A549 (cell line): ENCODE data around the gene AKAP5.

Experiments used
- CTCF ChIP-seq: fragments of >200 bp; sonication (Bioruptor Twin); formaldehyde crosslinking; IDR thresholded peaks from 3 replicates; pipeline ENCODE4 v1.5.1; 2016
- EHMT2 ChIP-seq: fragments of 200-600 bp; sonication (generic); IDR thresholded peaks from 2 replicates; pipeline ENCODE4 v1.6.1; 2016; ENCODE audit warnings: antibody characterized with exemption, low read depth, mild to moderate bottlenecking, moderate library complexity
- EP300 ChIP-seq, 2 experiments: fragments of >200 bp; sonication (Bioruptor Twin); formaldehyde crosslinking; IDR thresholded peaks; 2 replicates in 1 of 2; 3 replicates in 1 of 2; pipeline ENCODE4 v1.6.1; 2016 to 2017
- MAX ChIP-seq: IDR thresholded peaks from 2 replicates; pipeline ENCODE4 v1.6.1; 2012
- NR3C1 ChIP-seq: fragments of >200 bp; sonication (Bioruptor Twin); formaldehyde crosslinking; IDR thresholded peaks from 3 replicates; pipeline ENCODE4 v1.6.1; 2017
- PHF8 ChIP-seq: fragments of 200-600 bp; sonication (generic); IDR thresholded peaks from 2 replicates; pipeline ENCODE4 v1.6.1; 2016; ENCODE audit warnings: low read depth, mild to moderate bottlenecking, antibody characterized with exemption, moderate library complexity, borderline replicate concordance
- POLR2A ChIP-seq: IDR thresholded peaks from 2 replicates; pipeline ENCODE4 v1.6.1; 2012; ENCODE audit warnings: mild to moderate bottlenecking, low read length
- SMC3 ChIP-seq: fragments of >200 bp; sonication (Bioruptor Twin); formaldehyde crosslinking; IDR thresholded peaks from 3 replicates; pipeline ENCODE4 v1.6.1; 2018; ENCODE audit warnings: inconsistent platforms
- SREBF2 ChIP-seq: fragments of 450-650 bp; IDR thresholded peaks from 2 replicates; pipeline ENCODE4 v1.6.1; 2014; ENCODE audit warnings: mild to moderate bottlenecking, moderate library complexity

- TF ChIP-seq CTCF (no peak), EHMT2 (no peak), NR3C1 (no peak), SMC3 (no peak), MAX (no peak), POLR2A (no peak), PHF8 (no peak), SREBF2 (no peak), EP300 (IDR thresholded peaks at IDR 0.05) (no peak)
Measured at GRCh38 chr14:64502456-64502855, 37.2 kb downstream of the AKAP5 start.
